Endothelial cell (in vitro differentiated cells): ENCODE data around the gene CCDC28B. TPM values are rescaled to one million over a fixed set of nuclear protein-coding genes. Genes with fewer than 3 reads are reported as not detected.

ENCODE experiments used
- DNase-seq: peaks from one replicate; pipeline ENCODE4 v3.0.0; 2021; ENCODE audit warnings: low spot score
- H3K27ac Mint-ChIP-seq: one replicate; pipeline ENCODE4 v1.8.0; 2021; ENCODE audit warnings: mixed read lengths, inconsistent platforms; ENCODE audit not compliant: unreplicated experiment
- H3K27me3 Mint-ChIP-seq: one replicate; pipeline ENCODE4 v1.8.0; 2021; ENCODE audit warnings: mild to moderate bottlenecking, moderate library complexity, mixed read lengths, inconsistent platforms; ENCODE audit not compliant: unreplicated experiment
- H3K36me3 Mint-ChIP-seq: one replicate; pipeline ENCODE4 v1.8.0; 2021; ENCODE audit warnings: mild to moderate bottlenecking, low read depth, mixed read lengths, inconsistent platforms; ENCODE audit not compliant: unreplicated experiment
- H3K4me1 Mint-ChIP-seq: one replicate; pipeline ENCODE4 v1.8.0; 2021; ENCODE audit warnings: mild to moderate bottlenecking, mixed read lengths, inconsistent platforms; ENCODE audit not compliant: unreplicated experiment
- H3K4me3 Mint-ChIP-seq: one replicate; pipeline ENCODE4 v1.8.0; 2021; ENCODE audit warnings: mild to moderate bottlenecking, mixed read lengths, inconsistent platforms; ENCODE audit not compliant: unreplicated experiment
- H3K9me3 Mint-ChIP-seq: one replicate; pipeline ENCODE4 v1.8.0; 2021; ENCODE audit warnings: mixed read lengths, inconsistent platforms; ENCODE audit not compliant: unreplicated experiment
- total RNA-seq: library from RNA; stranded (reverse); fragmentation: NEBNext Ultra II Directional; extraction: Animal tissue kit (Norgen Biotek cat#: 25700); gene quantifications from one replicate; pipeline ENCODE4 v1.2.1, GENCODE V29; 2021; ENCODE audit not compliant: unreplicated experiment
- TF ChIP-seq, protein P1 (sequence below): fragments of 200-600 bp; sonication (generic); IDR thresholded peaks from one replicate; pipeline ENCODE4 v1.5.0; 2021; ENCODE audit warnings: antibody characterized with exemption; ENCODE audit not compliant: unreplicated experiment

The CCDC28B gene
- total RNA-seq, 1 donor from 2014 or later: 22.9 TPM

DNA sequence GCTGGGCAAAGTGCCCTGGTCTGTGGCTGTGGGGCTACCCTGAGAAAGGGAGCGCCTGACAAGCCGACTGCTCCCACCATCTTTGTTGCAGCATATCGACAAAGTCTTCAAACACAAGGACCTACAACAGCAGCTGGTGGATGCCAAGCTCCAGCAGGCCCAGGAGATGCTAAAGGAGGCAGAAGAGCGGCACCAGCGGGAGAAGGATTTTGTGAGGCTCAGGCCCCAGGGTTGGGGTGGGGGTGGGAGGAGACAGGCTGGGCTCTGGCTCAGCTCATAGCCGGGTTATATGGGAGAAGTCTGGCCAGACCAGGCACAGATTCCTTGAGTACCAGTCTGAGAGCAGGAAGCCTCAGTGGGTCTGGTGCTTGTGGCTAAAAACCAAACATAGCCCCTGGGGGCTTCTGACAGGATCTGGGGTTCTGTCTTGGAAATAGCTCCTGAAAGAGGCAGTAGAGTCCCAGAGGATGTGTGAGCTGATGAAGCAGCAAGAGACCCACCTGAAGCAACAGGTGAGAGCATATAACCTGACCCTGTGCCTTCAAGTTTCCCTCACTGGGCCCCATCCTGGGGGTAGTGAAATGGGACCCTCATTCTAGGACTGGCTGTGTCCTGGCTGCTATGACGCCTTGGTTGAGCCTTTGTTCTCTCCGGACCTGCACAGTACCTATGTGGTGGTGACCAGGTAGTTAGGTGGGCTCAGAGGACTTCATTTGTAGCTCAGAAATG lies 8.0 kb upstream of the CCDC28B start:
- peaks cover 8% of the 10 kb centered on the region for H3K27me3 Mint-ChIP-seq
- no peaks in the 10 kb centered on the region for H3K9me3 Mint-ChIP-seq
- DNase-seq: no peak
- H3K4me3 Mint-ChIP-seq: peak overlapping the region; percentile 81
- H3K4me1 Mint-ChIP-seq: peaks cover 18% of the 10 kb centered on the region
- TF ChIP-seq, protein P1, sequence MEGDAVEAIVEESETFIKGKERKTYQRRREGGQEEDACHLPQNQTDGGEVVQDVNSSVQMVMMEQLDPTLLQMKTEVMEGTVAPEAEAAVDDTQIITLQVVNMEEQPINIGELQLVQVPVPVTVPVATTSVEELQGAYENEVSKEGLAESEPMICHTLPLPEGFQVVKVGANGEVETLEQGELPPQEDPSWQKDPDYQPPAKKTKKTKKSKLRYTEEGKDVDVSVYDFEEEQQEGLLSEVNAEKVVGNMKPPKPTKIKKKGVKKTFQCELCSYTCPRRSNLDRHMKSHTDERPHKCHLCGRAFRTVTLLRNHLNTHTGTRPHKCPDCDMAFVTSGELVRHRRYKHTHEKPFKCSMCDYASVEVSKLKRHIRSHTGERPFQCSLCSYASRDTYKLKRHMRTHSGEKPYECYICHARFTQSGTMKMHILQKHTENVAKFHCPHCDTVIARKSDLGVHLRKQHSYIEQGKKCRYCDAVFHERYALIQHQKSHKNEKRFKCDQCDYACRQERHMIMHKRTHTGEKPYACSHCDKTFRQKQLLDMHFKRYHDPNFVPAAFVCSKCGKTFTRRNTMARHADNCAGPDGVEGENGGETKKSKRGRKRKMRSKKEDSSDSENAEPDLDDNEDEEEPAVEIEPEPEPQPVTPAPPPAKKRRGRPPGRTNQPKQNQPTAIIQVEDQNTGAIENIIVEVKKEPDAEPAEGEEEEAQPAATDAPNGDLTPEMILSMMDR: no peak
- peak overlapping the region; percentile 52 for H3K27ac Mint-ChIP-seq
- peaks cover 64% of the 10 kb centered on the region for H3K36me3 Mint-ChIP-seq

DNA sequence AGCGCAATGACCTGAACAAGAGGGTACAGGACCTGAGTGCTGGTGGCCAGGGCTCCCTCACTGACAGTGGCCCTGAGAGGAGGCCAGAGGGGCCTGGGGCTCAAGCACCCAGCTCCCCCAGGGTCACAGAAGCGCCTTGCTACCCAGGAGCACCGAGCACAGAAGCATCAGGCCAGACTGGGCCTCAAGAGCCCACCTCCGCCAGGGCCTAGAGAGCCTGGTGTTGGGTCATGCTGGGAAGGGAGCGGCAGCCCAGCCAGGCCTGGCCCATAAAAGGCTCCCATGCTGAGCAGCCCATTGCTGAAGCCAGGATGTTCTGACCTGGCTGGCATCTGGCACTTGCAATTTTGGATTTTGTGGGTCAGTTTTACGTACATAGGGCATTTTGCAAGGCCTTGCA lies 5.4 kb upstream of the CCDC28B start:
- H3K4me3 Mint-ChIP-seq: no peak overlapping the region
- peaks cover 22% of the 10 kb centered on the region for H3K4me1 Mint-ChIP-seq
- H3K9me3 Mint-ChIP-seq: no peaks in the 10 kb centered on the region
- DNase-seq: no peak
- no peak overlapping the region for H3K27ac Mint-ChIP-seq
- H3K27me3 Mint-ChIP-seq: peaks cover 15% of the 10 kb centered on the region
- TF ChIP-seq, protein P1: no peak
- H3K36me3 Mint-ChIP-seq: peaks cover 55% of the 10 kb centered on the region

DNA sequence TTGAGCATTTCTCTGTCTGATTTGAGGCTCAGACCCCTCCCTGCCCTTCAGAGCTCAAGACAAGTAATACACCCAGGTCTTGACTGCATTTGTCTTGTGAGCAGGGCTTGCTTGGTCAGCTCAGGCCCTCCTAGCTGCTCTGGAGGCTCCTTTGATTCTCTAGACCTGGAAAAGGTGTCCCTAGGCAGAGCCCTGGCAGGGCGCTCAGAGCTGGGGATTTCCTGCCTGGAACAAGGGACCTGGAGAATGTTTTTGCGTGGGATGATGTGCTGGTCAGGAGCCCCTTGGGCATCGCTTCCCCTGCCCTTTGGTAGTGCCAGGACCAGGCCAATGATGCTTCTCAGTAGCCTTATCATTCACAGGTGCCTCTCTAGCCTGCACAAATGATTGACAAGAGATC lies 4.9 kb upstream of the CCDC28B start:
- Mint-ChIP-seq H3K4me1 (peaks cover 26% of the 10 kb centered on the region), H3K4me3 (no peak overlapping the region), H3K27ac (no peak overlapping the region), H3K27me3 (peaks cover 15% of the 10 kb centered on the region), H3K9me3 (no peaks in the 10 kb centered on the region), H3K36me3 (peaks cover 52% of the 10 kb centered on the region)
- DNase-seq: no peak
- TF ChIP-seq, protein P1: no peak

DNA sequence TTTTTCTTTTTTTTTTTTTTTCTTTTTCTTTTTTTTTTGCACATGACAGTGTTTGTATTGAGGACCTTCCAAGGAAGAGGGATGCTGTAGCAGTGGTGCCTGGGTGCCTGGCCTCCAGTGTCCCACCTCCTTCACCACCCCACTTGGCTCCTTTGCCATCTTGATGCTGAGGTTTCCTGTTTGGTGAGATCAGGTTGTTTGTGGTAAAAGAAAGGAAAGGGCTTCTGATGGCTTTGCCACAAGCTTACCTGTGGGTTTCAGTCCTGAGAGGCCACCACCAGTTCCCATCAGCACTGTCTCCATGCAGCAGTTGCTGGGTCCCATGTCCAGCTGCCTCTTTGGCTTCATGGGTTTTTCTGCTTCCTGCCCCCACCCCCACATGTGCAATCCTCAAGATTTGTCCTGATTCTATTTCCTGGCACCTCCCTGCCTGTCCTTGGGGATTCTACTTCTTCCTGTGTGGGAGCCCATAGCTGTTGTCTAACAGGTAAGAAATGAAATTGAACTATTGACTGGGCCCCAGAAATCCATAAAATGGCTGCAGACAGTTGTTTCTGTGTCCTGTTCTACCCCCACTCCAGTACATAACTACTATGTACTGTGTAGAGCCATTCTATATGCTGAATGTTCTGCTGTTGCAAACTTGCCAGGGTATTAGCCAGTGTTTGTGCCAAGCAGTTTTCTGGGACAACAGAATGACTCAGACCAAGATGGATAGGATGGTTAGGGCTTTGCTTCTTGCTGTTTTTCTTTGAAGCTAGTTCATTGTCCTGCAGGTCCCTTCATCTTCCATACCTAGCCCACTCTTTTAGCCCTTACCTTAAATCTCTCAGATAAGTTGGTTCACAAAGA lies 4.2 kb upstream of the CCDC28B start:
- Mint-ChIP-seq H3K27me3 (peaks cover 15% of the 10 kb centered on the region), H3K4me1 (peaks cover 26% of the 10 kb centered on the region), H3K4me3 (peak overlapping the region; percentile 11), H3K9me3 (no peaks in the 10 kb centered on the region), H3K36me3 (peaks cover 52% of the 10 kb centered on the region), H3K27ac (peak overlapping the region; percentile 48)
- DNase-seq: no peak
- TF ChIP-seq, protein P1: no peak

DNA sequence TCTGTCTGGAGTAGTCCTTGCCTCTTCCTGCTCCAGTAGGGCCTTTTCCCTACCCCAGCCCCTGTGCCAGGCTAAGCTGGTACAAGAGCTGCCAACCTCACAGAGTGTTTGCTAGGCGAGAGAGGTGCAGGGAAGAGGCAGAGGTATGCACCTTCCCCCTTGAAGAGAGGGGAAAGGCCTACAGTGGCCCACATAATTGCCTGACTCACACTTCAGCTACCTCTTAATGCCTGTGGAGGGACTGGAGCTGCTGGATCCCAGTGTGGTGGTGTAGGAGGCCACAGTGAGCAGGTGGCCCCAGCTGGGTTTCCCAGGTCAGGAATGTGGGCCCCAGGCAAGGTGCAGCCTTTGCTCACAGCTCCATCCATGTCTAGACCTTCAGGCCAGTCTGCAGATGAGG lies 3.3 kb upstream of the CCDC28B start:
- no peak overlapping the region for H3K27ac Mint-ChIP-seq
- peaks cover 16% of the 10 kb centered on the region for H3K27me3 Mint-ChIP-seq
- no peak overlapping the region for H3K4me3 Mint-ChIP-seq
- H3K9me3 Mint-ChIP-seq: no peaks in the 10 kb centered on the region
- DNase-seq: no peak
- H3K4me1 Mint-ChIP-seq: peaks cover 35% of the 10 kb centered on the region
- TF ChIP-seq, protein P1: no peak
- H3K36me3 Mint-ChIP-seq: peaks cover 43% of the 10 kb centered on the region
